Endothelial cell of umbilical vein (primary cell): Measurements from ENCODE around the gene NUP58.
"Not testable (repeated sequence)": the region's sequence is repeated elsewhere in the genome, so short reads cannot be mapped to it uniquely, and the experiment has no call there.

ENCODE experiments used
- EZH2 ChIP-seq: IDR thresholded peaks from 2 replicates; pipeline ENCODE4 v1.6.1; 2012; ENCODE audit warnings: borderline replicate concordance, low read depth, mild to moderate bottlenecking, moderate library complexity, low read length, inconsistent platforms; ENCODE audit not compliant: severe bottlenecking
- FOS ChIP-seq: IDR thresholded peaks from 2 replicates; pipeline ENCODE4 v1.6.1; 2011; ENCODE audit warnings: mild to moderate bottlenecking, low read length, moderate library complexity, borderline replicate concordance; ENCODE audit not compliant: insufficient read depth
- GATA2 ChIP-seq: IDR thresholded peaks from 2 replicates; pipeline ENCODE4 v1.7.0; 2011; ENCODE audit warnings: low read depth, mild to moderate bottlenecking, moderate library complexity, mixed read lengths, low read length; ENCODE audit not compliant: insufficient read length, insufficient read depth
- JUN ChIP-seq: IDR thresholded peaks from 2 replicates; pipeline ENCODE4 v1.6.1; 2011; ENCODE audit warnings: borderline replicate concordance, low read depth; ENCODE audit not compliant: insufficient read length, insufficient read depth
- MYC ChIP-seq: IDR thresholded peaks from one replicate; pipeline ENCODE4 v1.6.1; 2011; ENCODE audit warnings: mild to moderate bottlenecking, low read depth, low read length
- POLR2A ChIP-seq: IDR thresholded peaks from 2 replicates; pipeline ENCODE4 v1.6.1; 2012; ENCODE audit warnings: low read depth, mild to moderate bottlenecking, control low read depth, low read length
- POLR2AphosphoS5 ChIP-seq: IDR thresholded peaks from 2 replicates; pipeline ENCODE4 v1.6.1; 2012; ENCODE audit warnings: low read depth, mild to moderate bottlenecking, control low read depth, low read length, moderate library complexity; ENCODE audit not compliant: insufficient read depth
- TF ChIP-seq, protein P1 (sequence below), 2 donors: IDR thresholded peaks; 1 replicate in 1 of 2; 2 replicates in 1 of 2; pipeline ENCODE4 v1.5.1; 2011; ENCODE audit warnings: low read length in 2 of 2, mild to moderate bottlenecking in 2 of 2, moderate library complexity in 2 of 2, control low read depth in 1 of 2, inconsistent platforms in 1 of 2, low read depth in 1 of 2; ENCODE audit not compliant: insufficient read depth in 1 of 2; ENCODE audit errors: extremely low read depth in 1 of 2
- TF ChIP-seq, protein P2 (sequence below): IDR thresholded peaks from 2 replicates; pipeline ENCODE4 v1.6.1; 2011; ENCODE audit not compliant: insufficient read depth, insufficient read length

DNA sequence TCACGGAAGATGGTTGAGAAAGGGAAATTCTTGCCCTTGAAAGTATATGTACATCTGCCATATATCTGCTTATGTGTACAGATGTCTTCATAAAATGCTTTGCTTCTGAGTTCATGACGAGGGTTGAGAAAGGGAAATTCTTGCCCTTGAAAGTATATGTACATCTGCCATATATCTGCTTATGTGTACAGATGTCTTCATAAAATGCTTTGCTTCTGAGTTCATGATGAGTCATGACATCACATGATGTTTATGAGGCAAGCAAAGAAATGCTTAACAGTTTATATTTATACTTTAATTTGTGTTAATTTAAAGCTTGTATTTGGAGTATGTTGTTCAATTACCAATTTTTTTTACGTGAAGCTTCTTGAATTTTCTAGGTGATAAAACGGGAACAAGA is 17.5 kb downstream of the NUP58 start:
- TF ChIP-seq, protein P1, sequence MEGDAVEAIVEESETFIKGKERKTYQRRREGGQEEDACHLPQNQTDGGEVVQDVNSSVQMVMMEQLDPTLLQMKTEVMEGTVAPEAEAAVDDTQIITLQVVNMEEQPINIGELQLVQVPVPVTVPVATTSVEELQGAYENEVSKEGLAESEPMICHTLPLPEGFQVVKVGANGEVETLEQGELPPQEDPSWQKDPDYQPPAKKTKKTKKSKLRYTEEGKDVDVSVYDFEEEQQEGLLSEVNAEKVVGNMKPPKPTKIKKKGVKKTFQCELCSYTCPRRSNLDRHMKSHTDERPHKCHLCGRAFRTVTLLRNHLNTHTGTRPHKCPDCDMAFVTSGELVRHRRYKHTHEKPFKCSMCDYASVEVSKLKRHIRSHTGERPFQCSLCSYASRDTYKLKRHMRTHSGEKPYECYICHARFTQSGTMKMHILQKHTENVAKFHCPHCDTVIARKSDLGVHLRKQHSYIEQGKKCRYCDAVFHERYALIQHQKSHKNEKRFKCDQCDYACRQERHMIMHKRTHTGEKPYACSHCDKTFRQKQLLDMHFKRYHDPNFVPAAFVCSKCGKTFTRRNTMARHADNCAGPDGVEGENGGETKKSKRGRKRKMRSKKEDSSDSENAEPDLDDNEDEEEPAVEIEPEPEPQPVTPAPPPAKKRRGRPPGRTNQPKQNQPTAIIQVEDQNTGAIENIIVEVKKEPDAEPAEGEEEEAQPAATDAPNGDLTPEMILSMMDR (IDR thresholded peaks at IDR 0.05; ENCODE audit: extremely low read depth in 1 of 2, insufficient read depth in 1 of 2, low read depth in 1 of 2, low read length in 2 of 2) = not testable (repeated sequence)
- TF ChIP-seq POLR2A, POLR2AphosphoS5, EZH2, GATA2, MYC: not testable (repeated sequence)
- TF ChIP-seq FOS = peak; percentile 24
- TF ChIP-seq, protein P2, sequence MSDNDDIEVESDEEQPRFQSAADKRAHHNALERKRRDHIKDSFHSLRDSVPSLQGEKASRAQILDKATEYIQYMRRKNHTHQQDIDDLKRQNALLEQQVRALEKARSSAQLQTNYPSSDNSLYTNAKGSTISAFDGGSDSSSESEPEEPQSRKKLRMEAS = not testable (repeated sequence)
- TF ChIP-seq JUN = peak; percentile 31
